NCI-H82 (cell line): ENCODE data around the gene MGST1.
A peak's percentile ranks its signal among the peaks of the same experiment; 100 is the strongest.
"Not testable (repeated sequence)": the region's sequence is repeated elsewhere in the genome, so short reads cannot be mapped to it uniquely, and the experiment has no call there.

Source experiments
- DNase-seq: peaks from one replicate; lab custom pipeline; 2025; lab: John Stamatoyannopoulos, UW

Gene MGST1

DNA sequence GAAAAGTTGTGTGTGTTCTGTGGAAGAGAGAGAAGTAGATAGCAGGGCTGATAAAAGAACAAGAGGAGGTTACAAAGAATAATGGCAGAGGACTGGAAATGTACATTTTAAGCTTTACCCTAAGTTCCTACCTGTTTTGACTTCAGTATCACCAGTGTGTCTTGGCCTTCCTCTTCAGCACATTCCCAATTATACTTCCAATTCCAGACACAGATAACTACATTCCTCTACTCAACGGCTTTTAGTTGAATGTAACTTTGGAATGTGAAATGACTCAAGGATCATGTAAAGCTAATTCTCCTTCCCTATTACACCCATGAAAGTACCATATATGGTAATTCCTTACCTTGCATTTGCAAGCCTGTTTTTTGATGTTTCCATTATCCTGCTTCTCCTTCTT, 5.0 kb downstream of the MGST1 start:
- no peak for DNase-seq

DNA sequence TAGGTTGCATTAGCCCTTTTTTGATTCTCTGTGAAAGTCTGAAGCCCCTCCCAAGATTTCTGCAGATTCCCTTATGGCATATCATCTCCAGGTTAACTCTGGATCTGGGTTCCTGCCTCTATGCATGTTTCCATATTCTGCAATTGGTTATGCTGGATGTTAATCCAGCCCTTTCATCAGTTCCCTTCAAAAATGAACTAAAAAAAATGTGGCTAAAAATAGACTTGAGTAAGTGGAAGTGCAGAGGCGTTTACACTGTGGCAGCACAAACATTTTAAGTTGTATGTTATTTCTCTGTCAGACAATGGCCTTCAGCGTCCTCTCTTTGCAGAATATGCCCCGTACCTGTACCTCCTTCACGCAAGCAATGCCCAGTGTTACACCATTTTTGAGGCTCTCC, 11.4 kb downstream of the MGST1 start:
- DNase-seq: no peak

GRCh38 chr12:16359512-16360491, 12.4 kb downstream of the MGST1 start:
- DNase-seq: peak; percentile 87

- DNase-seq: no peak
Observed at GRCh38 chr12:16361142-16361783, 13.8 kb downstream of the MGST1 start.

DNA sequence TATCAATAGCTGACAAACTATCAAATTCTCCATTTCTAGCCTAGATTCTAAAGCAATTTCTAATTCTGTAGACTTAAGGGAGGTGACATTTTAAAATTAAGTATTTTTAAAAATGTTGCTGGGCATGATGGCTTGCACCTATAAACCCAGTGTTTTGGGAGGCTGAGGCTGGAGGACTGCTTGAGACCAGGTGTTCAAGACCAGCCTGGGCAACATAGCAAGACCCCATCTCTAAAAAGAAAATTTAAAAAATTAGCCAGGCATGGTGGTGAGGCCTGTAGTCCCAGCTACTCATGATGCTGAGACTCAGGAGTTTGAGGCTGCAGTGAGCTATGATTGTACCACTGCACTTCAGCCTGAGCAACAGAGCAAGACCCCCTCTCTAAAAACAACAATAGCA, 15.1 kb downstream of the MGST1 start:
- DNase-seq: no peak

- no peak for DNase-seq
Observed at GRCh38 chr12:16369156-16369555, 21.7 kb downstream of the MGST1 start.

DNA sequence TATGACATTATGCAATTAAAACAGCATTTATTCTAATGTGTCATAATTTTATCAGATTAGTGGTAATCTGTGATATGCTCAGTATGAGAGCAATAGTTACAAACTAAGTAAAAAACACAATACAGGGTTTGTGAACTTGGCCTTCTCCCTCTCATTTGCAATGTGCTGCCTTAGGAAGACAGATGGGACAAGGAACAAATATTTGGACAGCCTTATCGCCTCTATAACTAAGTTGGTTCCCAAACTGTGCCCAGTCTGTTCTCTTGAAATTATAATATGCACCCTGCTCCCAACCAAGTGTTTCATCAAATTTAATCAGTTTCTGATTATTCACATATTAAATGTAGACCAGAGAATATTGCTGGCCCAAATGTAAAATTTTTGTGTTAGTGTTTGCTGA, 22.7 kb downstream of the MGST1 start:
- no peak for DNase-seq

- DNase-seq: not testable (repeated sequence)
Observed at GRCh38 chr12:16382652-16383312, 35.3 kb downstream of the MGST1 start.

DNA sequence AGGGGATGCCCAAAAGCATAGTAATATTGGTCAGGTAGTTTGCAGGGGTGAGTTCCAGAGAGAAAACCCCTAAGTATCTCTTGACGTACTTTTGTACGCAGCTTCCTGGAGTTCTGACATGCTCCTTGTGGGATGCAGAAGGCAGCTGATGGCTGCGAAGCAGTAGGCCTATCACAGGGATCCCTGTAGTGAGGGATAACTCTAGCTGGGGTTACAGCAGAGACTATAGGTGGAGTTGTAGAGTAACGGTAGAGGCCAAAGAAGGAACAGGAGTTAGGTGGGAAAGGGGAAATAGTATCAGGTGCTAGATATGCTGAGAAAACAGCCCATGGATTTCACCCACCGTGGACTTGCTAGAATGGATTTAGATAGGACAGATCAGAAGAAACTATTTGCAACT, 37.3 kb downstream of the MGST1 start:
- DNase-seq: no peak

- DNase-seq: peak; percentile 69
Observed at GRCh38 chr12:16385782-16386646, 38.6 kb downstream of the MGST1 start.

DNA sequence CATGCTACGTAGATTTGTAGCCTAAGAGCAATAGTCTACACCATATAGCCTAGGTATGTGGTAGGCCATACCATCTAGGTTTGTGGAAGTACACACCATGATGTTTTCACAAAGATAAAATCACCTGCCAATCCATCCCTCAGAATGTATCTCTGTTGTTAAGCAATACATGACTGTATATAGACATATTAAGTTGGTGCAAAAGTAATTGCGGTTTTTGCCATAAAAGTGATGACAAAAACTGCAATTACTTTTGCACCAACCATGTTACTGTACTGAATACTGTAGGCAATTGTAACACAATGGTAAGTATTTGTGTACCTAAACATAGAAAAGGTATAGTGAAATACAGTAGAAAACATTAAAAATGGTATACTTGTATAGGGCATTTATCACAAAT, 40.5 kb downstream of the MGST1 start:
- DNase-seq: no peak

GRCh38 chr12:16389594-16389993, 42.1 kb downstream of the MGST1 start:
- DNase-seq: no peak

DNA sequence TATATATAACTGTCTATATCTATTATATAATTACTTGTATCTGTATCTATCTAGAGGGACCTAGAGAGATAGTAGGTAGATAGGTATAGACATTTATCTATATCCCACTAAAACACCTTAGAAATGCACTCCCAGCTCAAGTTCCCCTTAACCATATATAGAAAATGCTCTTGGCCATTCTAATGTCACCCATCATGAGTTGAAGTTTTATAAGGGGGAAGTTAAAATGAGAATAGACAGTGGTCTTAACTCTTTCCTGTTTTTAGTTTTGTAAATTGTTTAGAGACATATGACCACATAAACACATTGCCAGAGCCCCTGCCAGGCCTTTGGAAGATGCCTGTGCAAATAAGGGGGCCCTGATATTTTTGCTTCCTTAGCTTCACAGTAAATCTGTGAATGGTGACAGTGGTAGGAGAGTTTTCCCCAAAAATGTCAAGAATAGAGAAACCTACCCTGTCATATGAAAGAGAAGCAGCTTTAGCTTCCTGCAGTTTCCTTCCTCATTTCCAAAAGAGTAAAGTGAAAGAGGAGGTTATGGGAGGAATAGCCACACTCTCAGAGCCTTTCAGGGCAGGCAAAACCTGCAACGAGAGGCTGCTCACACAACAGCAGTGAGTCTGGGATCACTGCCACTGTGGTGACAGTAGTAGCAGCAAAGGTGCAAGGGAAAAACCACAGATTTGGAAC, 45.5 kb downstream of the MGST1 start:
- DNase-seq: no peak

GRCh38 chr12:16399101-16399500, 51.7 kb downstream of the MGST1 start:
- no peak for DNase-seq

DNA sequence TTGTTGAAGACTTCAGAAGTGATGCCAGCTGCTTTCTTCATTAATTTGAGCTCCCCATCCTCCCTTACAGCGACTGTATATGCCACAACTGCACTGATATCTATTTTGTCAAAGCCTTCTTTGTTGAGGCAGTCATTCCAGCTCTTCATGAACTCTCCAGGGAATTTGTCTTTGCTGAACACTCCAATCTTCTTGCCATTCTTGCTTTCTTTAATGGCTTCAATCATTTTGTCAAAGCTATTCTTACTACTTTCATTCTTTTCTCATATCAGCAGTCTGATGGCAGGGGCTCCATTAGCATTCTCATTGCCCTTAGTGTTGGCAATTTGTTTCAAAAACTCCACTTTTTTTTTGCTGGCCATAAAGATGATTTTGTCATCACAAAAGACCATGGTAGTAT, 54.4 kb downstream of the MGST1 start:
- not testable (repeated sequence) for DNase-seq

DNA sequence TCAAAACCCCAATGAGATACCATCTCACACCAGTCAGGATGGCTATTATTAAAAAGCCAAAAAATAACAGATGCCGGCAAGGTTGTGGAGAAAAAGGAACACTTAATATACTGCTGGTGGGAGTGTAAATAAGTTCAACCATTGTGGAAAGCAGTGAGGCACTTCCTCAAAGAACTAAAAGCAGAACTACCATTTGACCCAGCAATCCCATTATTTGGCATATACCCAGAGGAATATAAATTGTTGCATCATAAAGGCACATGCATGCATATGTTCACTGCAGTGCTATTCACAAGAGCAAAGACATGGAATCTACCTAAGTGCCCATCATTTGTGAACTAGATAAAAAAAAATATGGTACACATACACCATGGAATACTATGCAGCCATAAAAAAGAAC, 59.9 kb downstream of the MGST1 start:
- no peak for DNase-seq
